Stimulated activated CD4-positive, alpha-beta T cell treated with anti-CD3 and anti-CD28 coated beads, Interleukin-2, amount 100 ng/mL, for 24 hours (primary cell): ENCODE data around the gene SMIM13.

ENCODE experiments used
- DNase-seq, 2 donors: peaks; one replicate each; pipeline ENCODE4 v3.0.0-alpha.2; 2020

SMIM13 gene

GRCh38 chr6:11161031-11161956, 67.7 kb downstream of the SMIM13 start:
- DNase-seq, result no peak

- no peak for DNase-seq
Observed at GRCh38 chr6:11162262-11162661, 68.6 kb downstream of the SMIM13 start.

DNA sequence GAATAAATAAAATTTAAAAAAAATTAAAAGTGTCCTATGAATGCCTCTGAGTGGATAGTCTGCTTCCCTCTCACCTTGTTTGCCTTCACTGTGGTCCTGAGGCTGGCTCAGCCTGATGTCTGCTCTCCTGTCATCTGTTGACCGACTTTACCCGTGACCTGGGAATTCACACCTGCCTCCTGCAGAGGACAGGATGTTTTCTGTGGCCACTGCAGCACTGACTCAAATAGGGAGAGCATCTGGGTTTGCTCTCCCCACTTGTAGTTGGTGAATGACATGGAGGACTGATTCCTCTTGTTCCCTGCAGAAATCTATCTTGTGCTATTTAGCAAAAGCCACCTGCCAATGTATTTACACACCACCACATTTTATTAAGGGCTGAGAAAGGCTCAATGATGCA, 70.3 kb downstream of the SMIM13 start:
- no peak for DNase-seq

GRCh38 chr6:11164717-11165646, 71.3 kb downstream of the SMIM13 start:
- no peak for DNase-seq

DNA sequence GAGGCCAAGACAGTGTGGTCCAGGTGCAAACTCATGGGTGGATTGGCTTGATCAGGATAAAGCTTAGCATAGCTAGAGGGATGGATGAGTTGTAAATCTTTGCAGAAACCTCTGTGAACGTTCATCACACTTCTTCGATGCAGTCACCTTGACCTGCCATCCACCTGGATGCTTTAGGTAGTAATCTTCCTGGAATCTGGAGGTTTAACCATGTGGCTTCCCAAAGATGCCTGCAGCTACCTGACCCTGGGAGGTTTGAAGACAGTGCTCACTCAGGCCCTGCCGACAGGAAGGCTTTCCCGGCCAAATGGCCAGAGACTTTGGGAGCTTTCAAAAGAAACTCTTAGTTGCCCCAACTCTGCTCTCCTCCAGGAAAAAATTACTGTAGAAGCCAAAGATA, 73.3 kb downstream of the SMIM13 start:
- DNase-seq, result no peak

GRCh38 chr6:11168091-11168635, 74.5 kb downstream of the SMIM13 start:
- DNase-seq, result no peak

- DNase-seq, result no peak
Observed at GRCh38 chr6:11171952-11172351, 78.3 kb downstream of the SMIM13 start.

- DNase-seq, result peak; percentile 84
Observed at GRCh38 chr6:11172501-11173327, 79.1 kb downstream of the SMIM13 start.

GRCh38 chr6:11174242-11174611, 80.6 kb downstream of the SMIM13 start:
- DNase-seq, result no peak

- no peak for DNase-seq
Observed at GRCh38 chr6:11177271-11177670, 83.6 kb downstream of the SMIM13 start.

DNA sequence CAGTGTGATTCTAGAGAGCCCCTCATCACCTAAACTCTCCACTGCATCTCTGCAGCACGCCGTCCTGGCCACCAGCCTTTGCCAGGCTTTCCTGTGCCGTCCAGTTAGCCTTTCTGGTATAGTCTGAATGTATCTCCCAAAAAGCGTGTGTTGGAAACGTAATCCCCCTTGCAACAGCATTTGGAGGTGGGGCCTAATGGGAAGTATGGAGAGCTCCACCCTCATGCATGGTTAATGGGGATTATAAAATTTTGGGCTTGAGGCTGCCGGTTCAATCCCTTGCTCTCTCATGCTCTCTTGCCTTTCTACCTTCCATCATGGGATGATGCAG, 85.4 kb downstream of the SMIM13 start:
- no peak for DNase-seq

- DNase-seq, result no peak
Observed at GRCh38 chr6:11179419-11180202, 86.0 kb downstream of the SMIM13 start.

- DNase-seq, result no peak
Observed at GRCh38 chr6:11181478-11182136, 88.0 kb downstream of the SMIM13 start.

GRCh38 chr6:11183761-11184362, 90.2 kb downstream of the SMIM13 start:
- DNase-seq, result no peak

DNA sequence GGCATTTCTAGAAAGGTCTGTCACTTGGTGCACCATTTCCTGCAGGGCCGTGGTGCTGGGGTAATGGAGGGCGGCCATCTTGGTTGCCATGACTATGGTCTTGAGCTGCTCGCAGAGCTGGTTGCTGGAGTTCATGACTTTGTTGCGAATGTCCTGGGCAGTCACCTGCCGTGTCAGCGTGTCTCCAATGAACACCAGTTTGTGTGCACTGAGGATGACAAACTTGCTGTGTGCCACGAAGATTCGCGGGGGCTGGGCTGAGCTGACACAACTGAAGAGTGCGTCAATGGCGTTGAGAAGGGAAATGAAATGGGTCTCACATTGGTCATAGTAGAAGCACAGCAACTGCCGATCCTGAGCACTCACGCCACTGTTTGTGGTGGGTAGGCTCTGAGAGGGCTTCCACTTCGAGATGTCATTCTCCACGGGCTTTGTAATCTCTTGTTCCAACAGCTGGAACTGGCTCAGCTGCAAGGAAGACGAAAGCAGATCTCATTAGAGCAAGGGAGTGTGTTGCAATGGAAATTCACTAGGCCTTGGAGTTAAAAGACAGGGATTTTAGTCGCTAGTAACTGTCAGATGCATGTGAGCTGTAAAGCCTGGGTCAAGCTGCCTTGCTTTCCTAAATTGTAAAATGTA, 91.7 kb downstream of the SMIM13 start:
- DNase-seq, result no peak

DNA sequence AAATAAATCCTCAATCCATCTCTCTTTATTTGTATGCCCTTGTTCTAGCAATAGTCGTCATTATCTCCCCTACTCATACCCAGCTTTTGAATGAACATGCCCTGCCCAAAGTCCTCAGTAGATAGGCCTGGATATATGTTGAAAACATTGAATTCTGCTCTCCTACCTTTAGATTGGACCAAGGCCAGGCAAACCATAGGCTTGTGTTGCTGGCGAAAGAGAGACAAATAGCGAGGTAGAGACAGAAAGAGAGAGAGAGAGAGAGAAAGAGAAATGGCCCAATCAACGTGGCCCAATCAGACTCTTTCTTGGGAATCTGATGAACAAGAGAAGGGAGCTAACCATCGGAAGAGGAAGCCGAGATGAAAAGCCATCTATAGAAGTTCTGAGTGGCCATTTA, 93.7 kb downstream of the SMIM13 start:
- DNase-seq, result no peak
